Forelimb muscle (tissue), 1 donor: ENCODE results near the gene MAPK1IP1L. TPM values are rescaled to one million over a fixed set of nuclear protein-coding genes. Genes with fewer than 3 reads are reported as not detected.

ENCODE experiments used
- polyA plus RNA-seq: library from polyadenylated mRNA; unstranded; fragments of 120-200 nt; gene quantifications from one replicate; pipeline ENCODE4 v1.2.1, GENCODE V29; 2013; ENCODE audit not compliant: insufficient read length

MAPK1IP1L gene
- polyA plus RNA-seq, 1 donor = 51.7 TPM

Other genes starting within 250 kb of the MAPK1IP1L start
- 3.9 TPM for gene GCH1, start 148.8 kb upstream of the MAPK1IP1L start, polyA plus RNA-seq
- gene WDHD1, start 24.5 kb upstream of the MAPK1IP1L start, polyA plus RNA-seq = 6.2 TPM
- gene SOCS4, start 24.4 kb upstream of the MAPK1IP1L start, polyA plus RNA-seq = 9.9 TPM
- 28.3 TPM for gene LGALS3, start 77.6 kb downstream of the MAPK1IP1L start, polyA plus RNA-seq
- gene DLGAP5, start 139.9 kb downstream of the MAPK1IP1L start, polyA plus RNA-seq = 8.6 TPM
- 15.8 TPM for gene FBXO34, start 219.8 kb downstream of the MAPK1IP1L start, polyA plus RNA-seq